Measurements from ENCODE around the gene EPHX1.
"Not testable (repeated sequence)": the region's sequence is repeated elsewhere in the genome, so short reads cannot be mapped to it uniquely, and the experiment has no call there.

The EPHX1 gene

GRCh38 chr1:225809842-225810578, at the start of gene EPHX1:
TSS of gene EPHX1 (plus strand) at chr1:225810124. CDS start at chr1:225828730, 18,606 bp downstream.
- peaks cover 5 to 16% of the 10 kb centered on the region in 2 donors for H3K4me1 Mint-ChIP-seq
- no peaks in the 10 kb centered on the region for H3K9me3 Mint-ChIP-seq
- DNase-seq (peak; percentile 44), ATAC-seq (replicated peaks) (peak; percentile 92 to 95)
- peak within 1 kb of the TSS; percentile 62 for H3K27ac Mint-ChIP-seq
- peaks cover 17 to 21% of the 10 kb centered on the region in 2 donors for H3K27me3 Mint-ChIP-seq
- no peaks in the 10 kb centered on the region for H3K36me3 Mint-ChIP-seq
- peak within 1 kb of the TSS; percentile 87 to 90 for H3K4me3 Mint-ChIP-seq

GRCh38 chr1:225760531-225760930, 49.4 kb upstream of the EPHX1 start:
- DNase-seq (no peak), ATAC-seq (replicated peaks) (no peak)
- Mint-ChIP-seq H3K4me1 (peaks cover 8 to 15% of the 10 kb centered on the region in 2 donors), H3K9me3 (no peaks in the 10 kb centered on the region), H3K36me3 (no peaks in the 10 kb centered on the region), H3K27me3 (no peaks in the 10 kb centered on the region), H3K4me3 (no peak overlapping the region), H3K27ac (no peak overlapping the region)

DNA sequence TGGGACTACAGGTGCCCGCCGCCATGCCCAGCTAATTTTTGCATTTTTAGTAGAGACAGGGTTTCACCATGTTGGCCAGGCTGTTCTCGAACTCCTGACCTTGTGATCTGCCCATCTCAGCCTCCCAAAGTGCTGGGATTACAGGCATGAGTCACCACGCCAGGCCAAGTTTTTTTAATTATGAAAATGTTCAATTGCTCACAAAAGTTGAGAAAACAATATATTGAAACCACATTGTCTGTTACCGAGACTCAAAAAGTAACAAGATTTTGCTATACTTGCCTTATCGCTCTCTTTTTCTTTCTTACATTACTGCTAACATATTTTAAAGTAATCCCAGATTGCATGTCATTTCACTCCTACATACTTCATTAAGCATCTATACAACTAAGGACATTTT, 48.5 kb upstream of the EPHX1 start:
- not testable (repeated sequence) for DNase-seq; ATAC-seq (replicated peaks); H3K27ac Mint-ChIP-seq; H3K4me3 Mint-ChIP-seq; H3K36me3 Mint-ChIP-seq; H3K27me3 Mint-ChIP-seq; H3K9me3 Mint-ChIP-seq
- H3K4me1 Mint-ChIP-seq, result peaks cover 8 to 15% of the 10 kb centered on the region in 2 donors

GRCh38 chr1:225762002-225762441, 47.9 kb upstream of the EPHX1 start:
- Mint-ChIP-seq H3K27me3 (peaks cover 0 to 3% of the 10 kb centered on the region in 2 donors), H3K4me1 (peaks cover 12 to 15% of the 10 kb centered on the region in 2 donors), H3K36me3 (no peaks in the 10 kb centered on the region), H3K9me3 (no peaks in the 10 kb centered on the region), H3K27ac (no peak overlapping the region), H3K4me3 (no peak overlapping the region)
- no peak for DNase-seq
- ATAC-seq (replicated peaks), result no peak

DNA sequence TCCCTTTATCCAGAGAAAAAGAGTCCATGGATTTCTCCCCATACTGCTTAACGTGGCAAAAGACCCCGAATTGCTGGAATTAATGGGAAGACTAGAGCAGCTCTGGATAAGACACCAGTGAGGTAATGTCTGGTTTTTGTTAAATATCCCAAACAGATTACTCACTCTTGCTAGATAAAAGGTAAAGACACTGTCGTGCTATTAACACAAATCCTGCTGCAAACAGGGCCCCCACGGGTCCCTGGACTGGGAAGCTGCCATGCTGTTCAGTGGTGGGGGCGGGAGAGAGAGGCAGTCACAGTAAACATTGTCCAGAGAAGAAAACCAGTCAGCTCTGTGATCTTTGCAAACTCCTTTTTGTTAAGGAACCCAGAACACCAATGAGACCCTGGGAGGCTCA, 47.5 kb upstream of the EPHX1 start:
- H3K9me3 Mint-ChIP-seq, result no peaks in the 10 kb centered on the region
- peaks cover 0 to 3% of the 10 kb centered on the region in 2 donors for H3K27me3 Mint-ChIP-seq
- H3K4me1 Mint-ChIP-seq, result peaks cover 12 to 15% of the 10 kb centered on the region in 2 donors
- no peak overlapping the region for H3K4me3 Mint-ChIP-seq
- H3K36me3 Mint-ChIP-seq, result no peaks in the 10 kb centered on the region
- no peak for DNase-seq
- no peak overlapping the region for H3K27ac Mint-ChIP-seq
- ATAC-seq (replicated peaks), result no peak

DNA sequence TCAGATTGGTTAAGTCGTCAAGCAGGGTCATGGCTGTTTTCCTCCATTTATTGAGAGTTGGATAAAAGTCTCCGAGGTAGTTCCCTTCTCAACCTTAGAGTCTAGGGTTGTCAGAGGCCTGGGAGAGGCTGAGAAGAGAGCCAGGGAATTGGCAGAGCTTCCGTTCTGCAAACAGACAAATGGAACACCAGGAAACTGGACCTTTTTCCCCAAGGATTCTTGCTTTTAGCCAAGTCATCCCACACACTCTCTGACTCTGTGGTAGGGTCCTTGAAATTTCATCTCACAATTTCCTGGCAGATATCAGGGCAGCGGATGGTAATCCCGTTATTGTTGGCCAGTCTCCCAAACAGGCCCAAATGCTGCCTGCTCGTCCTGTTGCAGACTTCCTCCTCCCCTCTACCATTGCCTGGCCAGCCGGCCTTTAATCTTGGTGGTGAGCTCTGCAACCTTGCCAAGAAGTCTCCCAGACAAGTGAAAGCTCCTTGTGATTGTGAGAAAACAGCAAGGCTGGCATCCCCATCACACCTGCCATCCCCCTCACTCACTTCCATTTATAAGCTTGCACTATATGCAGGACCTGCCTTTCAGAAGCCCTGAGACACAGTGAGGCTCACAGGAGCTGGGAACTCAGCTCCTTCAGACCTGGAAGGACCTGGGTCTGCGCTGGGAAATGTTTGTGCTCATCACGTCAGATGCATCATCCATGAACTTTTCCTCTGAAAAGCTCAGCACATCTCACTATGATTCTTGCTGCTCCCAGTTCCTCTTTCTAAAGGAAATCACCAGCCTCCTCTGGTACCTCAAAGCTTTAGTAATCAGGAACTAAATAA, 46.0 kb upstream of the EPHX1 start:
- no peaks in the 10 kb centered on the region for H3K9me3 Mint-ChIP-seq
- no peak overlapping the region for H3K4me3 Mint-ChIP-seq
- DNase-seq, result no peak
- peak; percentile 57 to 77 for ATAC-seq (replicated peaks)
- no peaks in the 10 kb centered on the region for H3K36me3 Mint-ChIP-seq
- H3K27me3 Mint-ChIP-seq, result peaks cover 0 to 3% of the 10 kb centered on the region in 2 donors
- H3K27ac Mint-ChIP-seq, result peak overlapping the region; percentile 20
- H3K4me1 Mint-ChIP-seq, result peaks cover 12 to 15% of the 10 kb centered on the region in 2 donors

- Mint-ChIP-seq H3K27me3 (peaks cover 0 to 3% of the 10 kb centered on the region in 2 donors), H3K4me1 (peaks cover 12 to 15% of the 10 kb centered on the region in 2 donors), H3K4me3 (no peak overlapping the region), H3K9me3 (no peaks in the 10 kb centered on the region), H3K27ac (no peak overlapping the region), H3K36me3 (no peaks in the 10 kb centered on the region)
- ATAC-seq (replicated peaks) (no peak), DNase-seq (no peak)
These were observed 43.8 kb upstream of the EPHX1 start for GRCh38 chr1:225765982-225766674.

GRCh38 chr1:225766967-225767633, 42.8 kb upstream of the EPHX1 start:
- Mint-ChIP-seq H3K9me3 (no peaks in the 10 kb centered on the region), H3K4me3 (no peak overlapping the region), H3K4me1 (peaks cover 12 to 15% of the 10 kb centered on the region in 2 donors), H3K27me3 (peaks cover 0 to 3% of the 10 kb centered on the region in 2 donors), H3K27ac (no peak overlapping the region), H3K36me3 (no peaks in the 10 kb centered on the region)
- no peak for ATAC-seq (replicated peaks)
- no peak for DNase-seq

DNA sequence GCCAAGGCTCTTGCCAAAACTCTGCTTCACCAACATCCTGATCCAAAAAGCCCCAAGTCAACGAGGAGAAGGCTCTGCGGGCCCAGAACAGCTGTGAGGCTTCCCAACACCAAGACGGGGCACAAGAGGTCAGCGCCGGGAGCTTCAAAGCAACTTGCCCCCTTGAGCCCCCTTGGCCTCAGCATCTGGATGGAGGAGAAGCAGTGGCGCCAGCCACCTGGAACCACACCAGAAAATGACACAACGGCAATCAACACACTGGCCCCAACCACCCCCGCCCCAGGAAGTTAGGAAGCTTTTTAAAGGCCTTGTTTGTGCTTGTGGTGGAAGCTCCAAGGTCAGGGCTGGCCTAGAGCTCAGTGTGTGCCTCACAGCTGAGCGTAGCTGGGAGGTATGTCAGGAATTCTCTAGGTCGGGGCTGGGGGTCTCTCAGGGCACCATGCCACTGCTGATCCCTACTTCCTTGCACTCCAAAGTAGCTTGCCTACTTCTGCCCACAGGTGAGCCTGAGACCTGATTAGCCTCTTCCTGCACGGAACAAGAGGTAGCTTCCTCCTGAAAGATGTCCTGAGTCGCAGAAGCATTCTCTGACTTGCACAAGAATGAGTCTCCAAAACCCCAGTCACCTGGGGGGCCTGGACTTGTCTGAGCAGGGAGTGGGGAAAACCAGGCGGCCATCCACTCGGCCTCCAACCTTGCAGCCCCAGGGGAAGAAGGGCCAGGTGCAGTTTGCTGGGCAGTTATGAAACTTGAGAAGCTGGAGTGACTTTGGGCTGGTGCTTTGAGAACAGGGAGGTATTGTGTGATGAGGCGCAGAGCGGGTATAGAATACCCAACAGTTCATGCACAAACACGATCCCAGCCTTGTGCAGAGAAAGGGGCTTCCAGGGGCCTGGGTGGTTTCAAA, 42.0 kb upstream of the EPHX1 start:
- H3K4me3 Mint-ChIP-seq, result no peak overlapping the region
- no peak for ATAC-seq (replicated peaks)
- no peaks in the 10 kb centered on the region for H3K36me3 Mint-ChIP-seq
- peaks cover 0 to 3% of the 10 kb centered on the region in 2 donors for H3K27me3 Mint-ChIP-seq
- no peak for DNase-seq
- H3K9me3 Mint-ChIP-seq, result no peaks in the 10 kb centered on the region
- peaks cover 12 to 15% of the 10 kb centered on the region in 2 donors for H3K4me1 Mint-ChIP-seq
- no peak overlapping the region for H3K27ac Mint-ChIP-seq

DNA sequence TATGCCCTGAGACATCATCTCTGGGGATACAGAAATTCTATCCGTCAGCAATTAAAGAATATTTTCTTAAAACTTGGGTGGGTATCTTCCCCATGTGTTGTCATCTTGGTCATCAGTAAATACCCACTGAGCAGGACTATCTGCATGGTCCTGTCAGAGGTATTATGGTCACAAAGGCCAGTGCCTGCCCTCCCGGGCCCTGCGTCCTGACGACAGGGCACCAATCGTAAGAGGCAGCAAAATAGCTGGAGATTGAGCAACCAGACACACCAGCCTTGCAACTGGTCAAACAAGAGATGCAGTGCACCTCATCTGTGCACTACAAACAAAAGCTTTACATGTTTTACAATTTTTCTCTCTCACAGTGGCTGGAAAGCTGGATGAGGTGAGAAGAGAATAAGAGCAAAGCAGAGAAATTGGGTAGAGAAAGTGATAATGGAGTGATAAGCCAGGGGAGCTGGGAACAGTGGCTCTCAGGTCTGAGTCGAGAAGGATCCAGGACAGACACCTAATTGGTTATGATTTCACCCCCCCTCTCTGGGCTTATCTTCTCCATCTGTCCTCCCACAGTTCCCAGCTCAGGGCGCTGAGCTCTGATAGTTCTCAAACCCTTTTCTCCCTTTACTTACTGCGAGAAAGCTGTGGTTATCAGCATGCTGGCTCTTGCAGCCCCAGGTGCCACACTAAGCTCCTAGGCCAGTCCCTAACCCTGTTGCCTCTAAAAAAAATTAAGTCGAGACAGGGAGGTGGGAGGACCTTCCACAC, 41.1 kb upstream of the EPHX1 start:
- H3K27me3 Mint-ChIP-seq, result peaks cover 0 to 3% of the 10 kb centered on the region in 2 donors
- H3K4me3 Mint-ChIP-seq, result no peak overlapping the region
- DNase-seq (no peak), ATAC-seq (replicated peaks) (no peak)
- peaks cover 13 to 14% of the 10 kb centered on the region in 2 donors for H3K4me1 Mint-ChIP-seq
- no peaks in the 10 kb centered on the region for H3K9me3 Mint-ChIP-seq
- no peaks in the 10 kb centered on the region for H3K36me3 Mint-ChIP-seq
- no peak overlapping the region for H3K27ac Mint-ChIP-seq

GRCh38 chr1:225769687-225770086, 40.2 kb upstream of the EPHX1 start:
- Mint-ChIP-seq H3K36me3 (no peaks in the 10 kb centered on the region), H3K4me1 (peaks cover 5% of the 10 kb centered on the region in 2 donors), H3K9me3 (no peaks in the 10 kb centered on the region), H3K4me3 (no peak overlapping the region), H3K27ac (no peak overlapping the region), H3K27me3 (peaks cover 0 to 3% of the 10 kb centered on the region in 2 donors)
- DNase-seq, result no peak
- no peak for ATAC-seq (replicated peaks)

DNA sequence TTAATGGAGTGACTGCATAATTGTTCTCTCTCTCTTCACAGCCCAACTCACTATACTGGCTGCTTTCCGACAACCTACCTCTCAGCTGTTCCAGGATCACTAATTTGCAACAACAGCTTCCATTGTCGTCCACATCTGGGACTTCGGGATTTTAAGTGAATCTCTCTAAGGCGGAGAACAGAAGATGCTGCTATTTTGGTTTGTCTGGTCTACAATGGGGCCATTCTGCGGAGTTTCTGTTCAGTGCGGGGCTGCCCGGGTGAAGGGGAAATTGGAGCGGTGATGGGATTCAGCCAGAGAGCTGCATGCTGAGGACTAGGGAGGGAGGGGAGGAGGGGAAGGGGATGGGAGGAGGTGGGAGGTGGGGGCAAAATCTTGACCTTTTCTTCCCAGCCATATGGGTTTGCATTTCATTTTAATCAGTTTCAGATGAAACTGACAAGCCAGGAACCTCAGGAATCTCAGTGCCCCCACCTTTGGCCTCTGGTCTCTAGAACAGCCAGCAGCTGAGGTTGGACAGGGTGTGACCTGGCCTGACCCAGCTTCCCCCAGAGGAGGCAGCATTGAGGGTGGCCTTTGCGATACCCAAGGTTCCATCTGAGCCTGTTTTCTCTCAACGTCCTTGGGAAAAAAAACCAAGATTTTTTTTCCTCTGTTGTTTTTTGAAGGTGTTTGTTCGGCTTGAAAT, 39.2 kb upstream of the EPHX1 start:
- H3K36me3 Mint-ChIP-seq, result peaks cover 0 to 3% of the 10 kb centered on the region in 2 donors

More for the DNA sequence above, 39.2 kb upstream of the EPHX1 start:
- peaks cover 0 to 8% of the 10 kb centered on the region in 2 donors for H3K4me1 Mint-ChIP-seq
- H3K9me3 Mint-ChIP-seq, result no peaks in the 10 kb centered on the region
- no peak overlapping the region for H3K27ac Mint-ChIP-seq
- no peak for ATAC-seq (replicated peaks)
- peaks cover 0 to 3% of the 10 kb centered on the region in 2 donors for H3K27me3 Mint-ChIP-seq
- H3K4me3 Mint-ChIP-seq, result no peak overlapping the region
- no peak for DNase-seq

All from stimulated activated naive B cell treated with anti-CD40 and anti-IgM and Interleukin-4, amounts not matched to agents 10 μg/mL and 1 μg/mL and 100 μg/mL, for 72 hours (primary cell).